Thyroid gland (tissue), 4 donors: ENCODE measurements around the gene CREBBP.

ENCODE experiments used
- POLR2A ChIP-seq, 2 donors: fragments of 450-650 bp; IDR thresholded peaks; one replicate each; pipeline ENCODE4 v1.6.1; 2017; ENCODE audit warnings: antibody characterized with exemption in 2 of 2, mild to moderate bottlenecking in 2 of 2, moderate library complexity in 1 of 2
- TF ChIP-seq, protein P1 (sequence below), 6 experiments: fragments of 200-600 bp in 3 of 6; fragments of 450-650 bp in 3 of 6; sonication (generic) in 3 of 6; IDR thresholded peaks; one replicate each; pipeline ENCODE4 v1.5.1; 2016 to 2019; ENCODE audit warnings: antibody characterized with exemption in 6 of 6, mild to moderate bottlenecking in 2 of 6, inconsistent platforms in 1 of 6, moderate library complexity in 1 of 6

DNA sequence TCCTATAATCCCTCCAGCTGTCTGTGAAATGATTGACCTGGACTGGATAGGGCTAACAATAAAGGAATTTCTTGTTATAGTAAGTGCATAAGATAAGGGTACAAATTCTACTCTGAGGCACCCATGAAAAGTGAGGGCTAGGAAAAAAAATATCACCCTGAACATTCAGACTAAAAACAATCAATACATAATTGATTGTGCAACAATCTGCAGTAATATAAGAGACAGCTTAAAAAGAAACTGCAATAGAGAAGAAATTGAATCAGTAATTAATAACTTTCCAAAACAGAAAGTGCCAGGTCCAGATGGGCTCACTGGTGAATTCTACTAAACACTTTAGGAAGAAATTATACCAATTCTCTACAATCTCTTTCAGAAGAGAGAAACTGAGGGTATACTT is 44.2 kb upstream of the CREBBP start:
- no peak for TF ChIP-seq POLR2A (IDR thresholded peaks at IDR 0.05)
- TF ChIP-seq, protein P1, sequence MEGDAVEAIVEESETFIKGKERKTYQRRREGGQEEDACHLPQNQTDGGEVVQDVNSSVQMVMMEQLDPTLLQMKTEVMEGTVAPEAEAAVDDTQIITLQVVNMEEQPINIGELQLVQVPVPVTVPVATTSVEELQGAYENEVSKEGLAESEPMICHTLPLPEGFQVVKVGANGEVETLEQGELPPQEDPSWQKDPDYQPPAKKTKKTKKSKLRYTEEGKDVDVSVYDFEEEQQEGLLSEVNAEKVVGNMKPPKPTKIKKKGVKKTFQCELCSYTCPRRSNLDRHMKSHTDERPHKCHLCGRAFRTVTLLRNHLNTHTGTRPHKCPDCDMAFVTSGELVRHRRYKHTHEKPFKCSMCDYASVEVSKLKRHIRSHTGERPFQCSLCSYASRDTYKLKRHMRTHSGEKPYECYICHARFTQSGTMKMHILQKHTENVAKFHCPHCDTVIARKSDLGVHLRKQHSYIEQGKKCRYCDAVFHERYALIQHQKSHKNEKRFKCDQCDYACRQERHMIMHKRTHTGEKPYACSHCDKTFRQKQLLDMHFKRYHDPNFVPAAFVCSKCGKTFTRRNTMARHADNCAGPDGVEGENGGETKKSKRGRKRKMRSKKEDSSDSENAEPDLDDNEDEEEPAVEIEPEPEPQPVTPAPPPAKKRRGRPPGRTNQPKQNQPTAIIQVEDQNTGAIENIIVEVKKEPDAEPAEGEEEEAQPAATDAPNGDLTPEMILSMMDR (IDR thresholded peaks at IDR 0.05) = no peak
